SK-N-SH treated with all-trans-retinoic acid at 6 μM for 48 hours (cell line): Measurements from ENCODE around the gene CHST7.

Source experiments
- ATAC-seq: fragments of 200-7000 bp; cut with Tn5 transposase; 3 replicates; pipeline ENCODE4 v1.9.1; 2020; ENCODE audit warnings: mild to moderate bottlenecking, moderate library complexity
- ARNTL ChIP-seq: fragments of 450-650 bp; formaldehyde crosslinking; IDR thresholded peaks from 2 replicates; pipeline ENCODE4 v1.5.0; 2020; ENCODE audit warnings: low read depth, mild to moderate bottlenecking, moderate library complexity, borderline replicate concordance
- BACH2 ChIP-seq: fragments of 250-450 bp; sonication (Bioruptor Pico); IDR thresholded peaks from 2 replicates; pipeline ENCODE4 v1.9.0; 2021; ENCODE audit warnings: mild to moderate bottlenecking, borderline replicate concordance
- CREB5 ChIP-seq: fragments of 250-450 bp; sonication (Bioruptor Pico); IDR thresholded peaks from 2 replicates; pipeline ENCODE4 v1.5.1; 2020; ENCODE audit warnings: low read depth, mild to moderate bottlenecking, moderate library complexity
- CSDC2 ChIP-seq: fragments of 250-450 bp; sonication (Bioruptor Pico); IDR thresholded peaks from 2 replicates; pipeline ENCODE4 v1.5.0; 2020; ENCODE audit warnings: mild to moderate bottlenecking, moderate library complexity
- ESRRG ChIP-seq: fragments of 250-450 bp; sonication (Bioruptor Pico); IDR thresholded peaks from 2 replicates; pipeline ENCODE4 v1.6.1; 2021; ENCODE audit warnings: mild to moderate bottlenecking
- GLIS3 ChIP-seq: fragments of 250-450 bp; sonication (Bioruptor Pico); IDR thresholded peaks from 2 replicates; pipeline ENCODE4 v1.5.0; 2020; ENCODE audit warnings: mild to moderate bottlenecking, moderate library complexity
- ISL1 ChIP-seq: fragments of 250-450 bp; sonication (Bioruptor Pico); IDR thresholded peaks from 2 replicates; pipeline ENCODE4 v2.1.2; 2022; ENCODE audit warnings: mild to moderate bottlenecking, moderate library complexity
- PATZ1 ChIP-seq: fragments of 250-450 bp; sonication (Bioruptor Pico); IDR thresholded peaks from 2 replicates; pipeline ENCODE4 v1.8.0; 2020; ENCODE audit warnings: mild to moderate bottlenecking, moderate library complexity, borderline replicate concordance
- PPARA ChIP-seq: fragments of 250-450 bp; sonication (Bioruptor Pico); IDR thresholded peaks from 2 replicates; pipeline ENCODE4 v1.5.0; 2020; ENCODE audit warnings: mild to moderate bottlenecking, borderline replicate concordance
- RARB ChIP-seq: fragments of 250-450 bp; sonication (Bioruptor Pico); IDR thresholded peaks from 2 replicates; pipeline ENCODE4 v1.8.0; 2021; ENCODE audit warnings: mild to moderate bottlenecking, moderate library complexity
- SNAI2 ChIP-seq: fragments of 250-450 bp; sonication (Bioruptor Pico); IDR thresholded peaks from 2 replicates; pipeline ENCODE4 v1.5.0; 2020; ENCODE audit warnings: mild to moderate bottlenecking, moderate library complexity
- TCF4 ChIP-seq: fragments of 250-450 bp; sonication (Bioruptor Pico); IDR thresholded peaks from 2 replicates; pipeline ENCODE4 v1.8.0; 2021; ENCODE audit warnings: mild to moderate bottlenecking, moderate library complexity, borderline replicate concordance
- TOX ChIP-seq: fragments of 250-450 bp; sonication (Bioruptor Pico); IDR thresholded peaks from 2 replicates; pipeline ENCODE4 v1.8.0; 2021; ENCODE audit warnings: mild to moderate bottlenecking, moderate library complexity, borderline replicate concordance
- TSHZ2 ChIP-seq: fragments of 250-450 bp; sonication (Bioruptor Pico); IDR thresholded peaks from 2 replicates; pipeline ENCODE4 v1.5.0; 2020; ENCODE audit warnings: mild to moderate bottlenecking, moderate library complexity
- ZC3H10 ChIP-seq: fragments of 250-450 bp; sonication (Bioruptor Pico); IDR thresholded peaks from 2 replicates; pipeline ENCODE4 v1.5.1; 2021; ENCODE audit warnings: mild to moderate bottlenecking, moderate library complexity
- ZFP3 ChIP-seq: fragments of 250-450 bp; sonication (Bioruptor Pico); IDR thresholded peaks from 2 replicates; pipeline ENCODE4 v1.5.0; 2020; ENCODE audit warnings: mild to moderate bottlenecking, moderate library complexity
- ZFP30 ChIP-seq: fragments of 450-650 bp; formaldehyde crosslinking; IDR thresholded peaks from 2 replicates; pipeline ENCODE4 v1.5.0; 2022; ENCODE audit warnings: mild to moderate bottlenecking, moderate library complexity
- ZNF565 ChIP-seq: fragments of 450-650 bp; formaldehyde crosslinking; conservative IDR thresholded peaks from 2 replicates; pipeline ENCODE4 v1.5.0; 2020; ENCODE audit warnings: low read depth, mild to moderate bottlenecking, moderate library complexity
- ZNF70 ChIP-seq: fragments of 450-650 bp; formaldehyde crosslinking; IDR thresholded peaks from 2 replicates; pipeline ENCODE4 v1.5.0; 2020; ENCODE audit warnings: mild to moderate bottlenecking, moderate library complexity
- ZNF8 ChIP-seq: fragments of 450-650 bp; formaldehyde crosslinking; IDR thresholded peaks from 2 replicates; pipeline ENCODE4 v1.5.0; 2020; ENCODE audit warnings: mild to moderate bottlenecking, moderate library complexity
- TF ChIP-seq, protein P1 (sequence below): fragments of 250-450 bp; sonication (Bioruptor Pico); IDR thresholded peaks from 2 replicates; pipeline ENCODE4 v1.5.1; 2021; ENCODE audit warnings: mild to moderate bottlenecking, moderate library complexity

CHST7 gene

GRCh38 chrX:46624090-46624786, 50.7 kb downstream of the CHST7 start:
- ATAC-seq, result no peak
- no peak for TF ChIP-seq ZFP3 (CRISPR knock-in tag)
- TF ChIP-seq BACH2 (CRISPR knock-in tag), result no peak
- no peak for TF ChIP-seq ZNF70 (CRISPR knock-in tag)
- no peak for TF ChIP-seq PPARA (CRISPR knock-in tag)
- no peak for TF ChIP-seq PATZ1 (CRISPR knock-in tag)
- TF ChIP-seq CREB5, result no peak
- TF ChIP-seq TOX (CRISPR knock-in tag), result no peak
- TF ChIP-seq TCF4, result no peak
- TF ChIP-seq, all 23 proteins: peak for 0

DNA sequence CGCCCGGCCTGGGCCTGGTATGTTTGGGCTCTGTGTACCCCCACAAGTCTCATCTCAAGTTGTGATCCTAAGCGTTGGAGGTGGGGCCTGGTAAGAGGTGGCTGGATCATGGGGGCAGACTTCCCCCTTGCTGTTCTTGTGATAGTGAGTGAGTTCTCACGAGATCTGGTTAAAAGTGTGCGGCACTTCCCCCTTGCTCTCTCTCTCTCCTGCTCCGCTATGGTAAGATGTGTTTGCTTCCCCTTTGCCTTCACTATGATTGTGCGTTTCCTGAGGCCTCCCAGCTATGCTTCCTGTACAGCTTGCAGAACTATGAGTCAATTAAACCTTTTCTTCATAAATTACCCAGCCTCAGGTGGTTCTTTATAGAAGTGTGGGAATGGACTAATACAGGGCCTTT, 53.0 kb downstream of the CHST7 start:
- no peak for TF ChIP-seq ZNF8 (CRISPR knock-in tag)
- TF ChIP-seq PPARA (CRISPR knock-in tag), result no peak
- TF ChIP-seq ZFP30, result no peak
- TF ChIP-seq ESRRG, result no peak
- TF ChIP-seq RARB (CRISPR knock-in tag), result no peak
- TF ChIP-seq TSHZ2 (CRISPR knock-in tag), result no peak
- no peak for TF ChIP-seq ZNF70 (CRISPR knock-in tag)
- no peak for TF ChIP-seq ZC3H10 (CRISPR knock-in tag)
- ATAC-seq, result no peak

DNA sequence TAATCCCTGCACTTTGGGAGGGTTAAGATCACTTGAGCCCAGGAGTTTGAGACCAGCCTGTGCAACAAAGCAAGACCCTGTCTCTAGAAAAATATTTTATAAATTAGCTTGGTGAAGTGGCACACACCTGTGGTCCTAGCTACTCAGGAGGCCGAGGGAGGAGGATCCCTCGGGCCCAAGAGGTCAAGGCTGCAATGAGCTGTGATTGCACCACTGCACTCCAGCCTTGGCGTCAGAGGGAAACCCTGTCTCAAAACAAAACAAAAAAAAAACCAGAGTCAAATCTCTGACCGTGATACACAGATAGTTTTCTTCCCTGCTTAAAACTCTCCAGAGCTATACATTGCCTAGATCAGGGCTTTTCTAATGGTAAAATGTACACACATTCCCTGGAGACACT, 53.5 kb downstream of the CHST7 start:
- no peak for ATAC-seq
- TF ChIP-seq ARNTL (CRISPR knock-in tag) (no peak), ESRRG (no peak), SNAI2 (CRISPR knock-in tag) (no peak), ZNF70 (CRISPR knock-in tag) (no peak), CSDC2 (CRISPR knock-in tag) (no peak), RARB (CRISPR knock-in tag) (no peak), ZFP3 (CRISPR knock-in tag) (no peak), ZNF565 (CRISPR knock-in tag) (no peak), TCF4 (no peak), ZFP30 (no peak), GLIS3 (no peak), PATZ1 (CRISPR knock-in tag) (no peak), BACH2 (CRISPR knock-in tag) (no peak), ISL1 (no peak), CREB5 (no peak), ZC3H10 (CRISPR knock-in tag) (no peak), ZNF8 (CRISPR knock-in tag) (no peak)
- TF ChIP-seq, protein P1, sequence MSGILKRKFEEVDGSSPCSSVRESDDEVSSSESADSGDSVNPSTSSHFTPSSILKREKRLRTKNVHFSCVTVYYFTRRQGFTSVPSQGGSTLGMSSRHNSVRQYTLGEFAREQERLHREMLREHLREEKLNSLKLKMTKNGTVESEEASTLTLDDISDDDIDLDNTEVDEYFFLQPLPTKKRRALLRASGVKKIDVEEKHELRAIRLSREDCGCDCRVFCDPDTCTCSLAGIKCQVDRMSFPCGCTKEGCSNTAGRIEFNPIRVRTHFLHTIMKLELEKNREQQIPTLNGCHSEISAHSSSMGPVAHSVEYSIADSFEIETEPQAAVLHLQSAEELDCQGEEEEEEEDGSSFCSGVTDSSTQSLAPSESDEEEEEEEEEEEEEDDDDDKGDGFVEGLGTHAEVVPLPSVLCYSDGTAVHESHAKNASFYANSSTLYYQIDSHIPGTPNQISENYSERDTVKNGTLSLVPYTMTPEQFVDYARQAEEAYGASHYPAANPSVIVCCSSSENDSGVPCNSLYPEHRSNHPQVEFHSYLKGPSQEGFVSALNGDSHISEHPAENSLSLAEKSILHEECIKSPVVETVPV, result no peak
